ENCODE measurements around the gene SH3BP1. TPM values are rescaled to one million over a fixed set of nuclear protein-coding genes. Genes with fewer than 3 reads are reported as not detected.
A peak's percentile ranks its signal among the peaks of the same experiment; 100 is the strongest.

Gene SH3BP1
- total RNA-seq, 1 experiment from 2014 or later: 60.5 TPM

DNA sequence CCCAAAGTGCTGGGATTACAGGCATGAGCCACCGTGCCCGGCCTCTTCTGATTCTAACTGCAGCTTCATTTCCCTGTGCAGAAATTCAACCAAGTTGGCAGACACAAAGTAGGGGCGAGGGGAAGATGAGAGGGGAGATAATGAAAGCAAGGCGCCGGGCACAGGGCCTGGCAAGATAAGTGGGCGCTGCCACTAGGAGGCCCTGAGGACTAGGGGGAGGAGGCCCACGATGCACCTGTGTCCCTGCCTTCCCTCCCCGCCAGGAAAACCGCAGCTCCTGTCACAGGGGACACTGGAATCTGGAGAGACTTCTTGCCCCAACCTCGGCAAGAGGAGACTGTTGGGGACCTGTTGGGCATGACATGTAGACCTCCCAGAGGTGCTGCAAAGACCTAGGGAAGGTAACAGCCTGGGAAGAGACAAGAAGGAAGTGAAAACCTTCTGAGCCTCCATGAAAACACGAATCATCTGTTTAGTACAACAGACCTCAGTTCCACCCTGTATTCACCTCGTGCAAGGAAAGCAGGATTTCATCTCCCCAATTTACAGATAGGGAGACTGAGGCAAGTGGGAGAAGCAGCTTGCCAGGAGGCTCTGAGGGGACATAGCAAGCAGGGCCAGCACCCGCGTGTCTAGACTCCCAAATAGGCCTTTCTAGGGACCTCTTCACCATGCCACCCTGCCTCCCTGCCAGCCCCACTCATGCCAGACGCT, 32.9 kb downstream of the SH3BP1 start:
- Histone ChIP-seq H3K27ac (no peak overlapping the region), H3K4me3 (no peak overlapping the region), H3K4me2 (no peak overlapping the region), H4K20me1 (ENCODE audit: insufficient read depth) (no peaks in the 10 kb centered on the region), H3F3A (ENCODE audit: insufficient read depth, low read depth) (peaks cover 50% of the 10 kb centered on the region), H3K27me3 (ENCODE audit: insufficient read depth, low read depth) (no peaks in the 10 kb centered on the region), H3K9me2 (ENCODE audit: insufficient read depth) (no peaks in the 10 kb centered on the region), H3K79me2 (ENCODE audit: low read depth) (0 out of 2 replicates have a peak, but pooled peaks cover 3% of the 10 kb centered on the region), H3K4me1 (replicated peaks; ENCODE audit: insufficient read depth) (peaks cover 41% of the 10 kb centered on the region), H2AFZ (no peak overlapping the region), H3K9me3 (ENCODE audit: insufficient read depth, low read depth) (no peaks in the 10 kb centered on the region), H3K36me3 (ENCODE audit: low read depth) (no peaks in the 10 kb centered on the region)
- BruUV-seq (replicated peaks): no TSS peak
- ChIA-PET CTCF (interaction anchor here (0.6 kb wide), 1 partner anchor 127 kb away, joined by 6 read pairs; no protein-coding TSS in a partner anchor), POLR2A (ENCODE audit: unreplicated experiment) (interaction anchor here (0.6 to 0.7 kb wide), 2 partner anchors 10 to 24 kb away, joined by 3 to 5 read pairs; no protein-coding TSS in a partner anchor)
- intact Hi-C loops (cut with micrococcal nuclease; ENCODE audit: unreplicated experiment): loop anchor here (10.0 kb wide), 1 partner anchor 128 kb away; no protein-coding TSS in a partner anchor
- TF ChIP-seq, protein P1, sequence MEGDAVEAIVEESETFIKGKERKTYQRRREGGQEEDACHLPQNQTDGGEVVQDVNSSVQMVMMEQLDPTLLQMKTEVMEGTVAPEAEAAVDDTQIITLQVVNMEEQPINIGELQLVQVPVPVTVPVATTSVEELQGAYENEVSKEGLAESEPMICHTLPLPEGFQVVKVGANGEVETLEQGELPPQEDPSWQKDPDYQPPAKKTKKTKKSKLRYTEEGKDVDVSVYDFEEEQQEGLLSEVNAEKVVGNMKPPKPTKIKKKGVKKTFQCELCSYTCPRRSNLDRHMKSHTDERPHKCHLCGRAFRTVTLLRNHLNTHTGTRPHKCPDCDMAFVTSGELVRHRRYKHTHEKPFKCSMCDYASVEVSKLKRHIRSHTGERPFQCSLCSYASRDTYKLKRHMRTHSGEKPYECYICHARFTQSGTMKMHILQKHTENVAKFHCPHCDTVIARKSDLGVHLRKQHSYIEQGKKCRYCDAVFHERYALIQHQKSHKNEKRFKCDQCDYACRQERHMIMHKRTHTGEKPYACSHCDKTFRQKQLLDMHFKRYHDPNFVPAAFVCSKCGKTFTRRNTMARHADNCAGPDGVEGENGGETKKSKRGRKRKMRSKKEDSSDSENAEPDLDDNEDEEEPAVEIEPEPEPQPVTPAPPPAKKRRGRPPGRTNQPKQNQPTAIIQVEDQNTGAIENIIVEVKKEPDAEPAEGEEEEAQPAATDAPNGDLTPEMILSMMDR (conservative IDR thresholded peaks at IDR 0.05): no peak
- no peak for TF ChIP-seq EZH2 (IDR thresholded peaks at IDR 0.05; ENCODE audit: low read depth)
- no peak for DNase-seq

DNA sequence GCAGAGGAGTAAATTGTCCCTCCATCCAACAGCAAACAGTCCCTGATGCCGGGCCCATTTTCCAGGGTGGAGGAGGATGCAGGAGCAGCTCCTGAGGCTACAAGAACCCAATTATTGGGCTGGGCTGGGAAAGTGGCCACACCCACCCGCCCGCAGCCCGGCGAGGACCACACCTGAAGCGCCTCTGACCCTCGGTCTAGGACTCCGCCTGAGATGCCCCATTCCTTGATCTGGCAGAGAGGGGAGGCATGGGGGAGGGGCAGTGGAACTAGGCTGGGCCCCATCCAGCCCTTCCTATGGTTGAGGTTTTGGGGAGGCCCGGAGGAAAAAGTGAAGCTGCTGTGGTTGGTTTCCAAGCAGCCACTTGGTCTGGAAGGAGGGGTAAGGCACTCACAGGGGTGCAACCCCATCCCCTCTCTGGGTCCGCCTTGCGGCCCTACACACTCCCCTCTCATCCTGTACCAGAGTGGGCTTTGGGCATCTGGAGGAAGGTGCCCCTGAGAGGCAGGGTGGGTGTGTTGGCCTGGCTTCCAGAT, 33.5 kb downstream of the SH3BP1 start:
- POLR2A ChIA-PET (ENCODE audit: unreplicated experiment): no interaction called here
- no TSS peak for BruUV-seq (replicated peaks)
- Histone ChIP-seq H3K4me3 (no peak overlapping the region), H3K4me2 (no peak overlapping the region), H3K36me3 (ENCODE audit: low read depth) (no peaks in the 10 kb centered on the region), H3K27ac (no peak overlapping the region), H3K27me3 (ENCODE audit: insufficient read depth, low read depth) (no peaks in the 10 kb centered on the region), H3F3A (ENCODE audit: insufficient read depth, low read depth) (peaks cover 46% of the 10 kb centered on the region), H2AFZ (no peak overlapping the region), H3K4me1 (replicated peaks; ENCODE audit: insufficient read depth) (peaks cover 43% of the 10 kb centered on the region), H3K79me2 (ENCODE audit: low read depth) (no peaks in the 10 kb centered on the region), H4K20me1 (ENCODE audit: insufficient read depth) (no peaks in the 10 kb centered on the region), H3K9me3 (ENCODE audit: insufficient read depth, low read depth) (no peaks in the 10 kb centered on the region), H3K9me2 (ENCODE audit: insufficient read depth) (no peaks in the 10 kb centered on the region)
- CTCF ChIA-PET: no interaction called here
- intact Hi-C loops (cut with micrococcal nuclease; ENCODE audit: unreplicated experiment): loop anchor here (10.0 kb wide), 1 partner anchor 128 kb away; no protein-coding TSS in a partner anchor
- no peak for DNase-seq
- TF ChIP-seq, protein P1 (conservative IDR thresholded peaks at IDR 0.05): no peak
- no peak for TF ChIP-seq EZH2 (IDR thresholded peaks at IDR 0.05; ENCODE audit: low read depth)

DNA sequence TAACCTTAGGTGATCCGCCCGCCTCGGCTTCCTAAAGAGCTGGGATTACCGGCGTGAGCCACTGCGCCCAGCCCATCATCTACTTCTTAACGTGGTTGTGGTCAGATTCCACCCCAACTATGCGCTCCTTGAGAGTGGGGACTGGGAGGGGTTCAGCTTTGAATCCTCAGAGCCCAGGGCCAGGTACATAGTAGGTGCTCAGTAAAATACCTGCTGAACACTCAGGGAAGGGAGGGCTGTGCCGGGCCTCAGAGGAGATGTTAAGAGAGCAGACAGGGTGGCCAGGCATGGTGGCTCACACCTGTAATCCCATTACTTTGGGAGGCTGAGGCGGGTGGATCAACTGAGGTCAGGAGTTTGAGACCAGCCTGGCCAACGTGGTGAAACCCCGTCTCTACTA, 34.8 kb downstream of the SH3BP1 start:
- TF ChIP-seq, protein P1 (conservative IDR thresholded peaks at IDR 0.05): no peak
- TF ChIP-seq EZH2 (IDR thresholded peaks at IDR 0.05; ENCODE audit: low read depth): no peak
- BruUV-seq (replicated peaks): no TSS peak
- H4K20me1 ChIP-seq (ENCODE audit: insufficient read depth): no peaks in the 10 kb centered on the region
- H3K27me3 ChIP-seq (ENCODE audit: insufficient read depth, low read depth): no peaks in the 10 kb centered on the region
- H3K27ac ChIP-seq: peak overlapping the region; percentile 27; the same call in 1 of the 2 replicates
- H3F3A ChIP-seq (ENCODE audit: insufficient read depth, low read depth): peaks cover 37% of the 10 kb centered on the region
- intact Hi-C loops (cut with micrococcal nuclease; ENCODE audit: unreplicated experiment): loop anchor here (10.0 kb wide), 1 partner anchor 129 kb away; no protein-coding TSS in a partner anchor
- DNase-seq: no peak
- no peak overlapping the region for H2AFZ ChIP-seq
- ChIA-PET POLR2A (ENCODE audit: unreplicated experiment) (no interaction called here), CTCF (interaction anchor here (0.6 kb wide), 1 partner anchor 57 kb away, joined by 4 read pairs; no protein-coding TSS in a partner anchor)
- no peaks in the 10 kb centered on the region for H3K9me2 ChIP-seq (ENCODE audit: insufficient read depth)
- H3K4me1 ChIP-seq (replicated peaks; ENCODE audit: insufficient read depth): peaks cover 46% of the 10 kb centered on the region
- H3K4me3 ChIP-seq: no peak overlapping the region
- no peaks in the 10 kb centered on the region for H3K36me3 ChIP-seq (ENCODE audit: low read depth)
- no peaks in the 10 kb centered on the region for H3K79me2 ChIP-seq (ENCODE audit: low read depth)
- H3K4me2 ChIP-seq: peak overlapping the region; percentile 88
- no peaks in the 10 kb centered on the region for H3K9me3 ChIP-seq (ENCODE audit: insufficient read depth, low read depth)

All from PC-9 (cell line).